ENCODE measurements around the gene TSSK1B.

Gene TSSK1B

DNA sequence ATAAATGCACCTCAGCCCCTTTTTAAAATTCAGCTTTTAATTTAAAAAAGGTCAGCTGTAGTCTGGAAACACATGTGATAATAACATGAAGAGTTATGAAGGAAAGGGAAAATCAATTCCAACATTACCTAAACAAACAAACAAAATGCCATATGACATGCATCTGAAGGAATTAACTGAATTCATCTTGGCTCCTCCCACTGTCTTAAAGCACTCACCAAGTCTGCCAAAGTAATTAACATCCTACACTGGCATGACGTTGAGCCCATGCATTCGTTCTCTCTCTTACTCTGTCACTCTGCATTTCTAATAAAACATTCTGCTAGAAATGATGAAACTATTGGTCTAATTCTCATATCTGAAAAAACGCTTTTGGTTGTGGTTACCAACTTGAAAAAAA lies 37.7 kb downstream of the TSSK1B start:
- DNase-seq: no peak

DNA sequence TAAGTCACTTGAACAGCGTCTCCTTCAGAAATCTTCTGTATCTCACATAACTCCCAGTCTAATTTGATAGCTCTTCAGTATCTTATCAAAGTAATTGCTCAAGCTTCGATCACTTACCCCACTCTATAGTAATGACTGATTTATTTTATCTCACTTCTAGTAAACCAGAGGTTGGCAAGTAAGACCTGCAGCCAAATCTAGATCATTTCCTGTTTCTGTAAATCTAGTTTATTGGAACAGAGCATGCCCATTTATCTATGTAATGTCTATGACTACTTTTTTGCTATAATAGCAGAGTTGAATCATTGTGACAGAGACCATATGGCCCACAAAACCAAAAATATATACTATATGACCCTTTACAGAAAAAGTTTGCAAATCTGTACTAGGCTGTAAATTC lies 40.1 kb downstream of the TSSK1B start:
- no peak for DNase-seq

DNA sequence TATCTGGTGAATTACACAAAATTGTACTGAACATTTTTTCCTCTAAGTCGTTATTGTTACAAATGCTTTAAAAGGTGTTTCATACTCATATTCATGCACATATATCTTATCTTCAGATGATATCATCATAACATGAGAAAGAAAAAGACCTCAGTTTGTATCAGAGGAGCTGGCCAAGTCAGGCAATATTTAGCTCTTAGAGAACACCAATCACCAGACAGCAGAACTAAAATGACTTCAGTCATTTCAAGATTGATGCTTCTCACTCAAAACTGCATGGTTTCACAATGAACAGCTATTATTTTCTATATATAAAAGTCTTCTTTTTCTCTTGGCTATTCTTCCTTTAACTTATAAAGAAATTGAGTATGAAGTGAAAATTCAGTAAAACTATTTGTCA lies 44.6 kb downstream of the TSSK1B start:
- DNase-seq: no peak

DNA sequence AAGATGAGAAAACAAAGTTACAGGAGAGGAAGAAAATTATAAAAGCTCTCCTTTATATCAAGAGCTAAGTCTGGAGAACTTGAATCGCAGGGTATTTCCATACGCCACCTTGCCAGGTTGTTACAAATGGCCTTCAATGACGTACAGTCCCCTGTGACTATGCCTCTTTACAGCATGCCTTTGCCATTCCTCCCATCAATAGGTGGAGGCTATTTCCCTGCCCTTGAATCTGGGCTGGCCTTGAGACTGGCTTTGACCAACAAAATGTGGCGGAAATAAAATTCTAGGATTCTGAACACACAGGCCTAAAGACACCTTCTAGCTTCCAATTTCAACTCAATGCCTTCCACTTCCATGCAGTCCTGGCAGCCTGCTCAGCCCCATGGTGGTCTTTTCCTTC lies 45.7 kb downstream of the TSSK1B start:
- no peak for DNase-seq

DNA sequence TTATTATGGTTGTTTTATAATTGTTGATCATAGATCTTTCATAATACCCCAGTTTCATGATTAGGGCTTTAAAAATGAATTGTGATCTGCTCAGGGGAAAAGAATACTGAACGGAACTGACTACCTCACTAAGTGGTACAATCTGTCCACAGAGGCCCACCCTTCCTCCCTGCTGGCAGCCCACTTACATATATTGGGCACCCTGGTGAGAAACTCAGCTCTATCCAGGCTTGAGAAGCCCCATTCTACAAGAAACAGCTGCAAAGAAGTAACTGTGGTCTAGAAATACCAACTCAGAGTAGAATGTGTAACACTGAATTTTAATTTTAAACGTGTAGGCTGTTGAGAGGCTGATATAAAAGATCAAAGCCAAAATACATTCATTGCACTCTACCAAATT lies 46.9 kb downstream of the TSSK1B start:
- no peak for DNase-seq

DNA sequence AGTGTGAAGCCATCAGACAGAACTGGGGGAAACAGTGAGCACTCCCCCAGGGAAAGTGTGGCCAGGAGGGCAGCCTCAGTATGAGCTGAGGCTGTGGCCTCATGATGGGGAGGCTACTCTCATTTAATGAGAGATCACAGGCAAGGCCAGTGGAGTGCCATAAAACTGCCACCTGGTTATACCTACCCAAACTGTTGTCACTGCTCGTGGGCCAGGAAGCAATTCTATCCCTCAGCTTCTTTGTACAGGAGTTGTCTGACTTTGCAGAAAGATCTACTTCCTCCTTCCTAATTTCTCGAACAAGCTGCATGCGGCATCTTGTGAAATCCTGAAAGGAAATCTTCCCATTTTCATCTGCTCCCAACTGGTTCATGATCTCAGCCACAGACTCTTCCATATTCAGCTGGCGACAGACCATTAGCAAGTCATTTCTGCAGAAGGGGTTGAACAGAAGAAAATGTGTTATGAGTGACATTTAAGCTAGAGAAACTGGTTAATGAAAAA lies 50.0 kb downstream of the TSSK1B start:
- no peak for DNase-seq

DNA sequence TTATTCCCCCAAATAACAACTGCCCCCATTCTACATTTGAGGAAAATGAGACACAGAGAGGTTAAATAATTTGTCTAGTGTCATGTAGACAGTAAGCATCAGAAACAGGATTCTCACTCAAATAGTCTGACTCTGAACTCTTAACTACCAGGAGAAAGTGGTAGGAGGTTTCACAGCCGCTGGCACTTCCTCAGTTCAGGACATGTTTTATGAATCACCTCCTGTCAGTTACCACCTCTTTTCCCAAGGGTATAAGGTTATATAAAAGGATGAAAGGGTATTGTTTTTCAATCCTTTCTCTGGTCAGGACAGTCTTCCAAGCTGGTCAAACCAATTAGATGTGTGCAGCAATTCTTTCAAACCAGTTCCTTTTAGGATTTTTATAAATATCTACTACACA lies 52.1 kb downstream of the TSSK1B start:
- no peak for DNase-seq
